ENCODE results near the gene YAP1.

The YAP1 gene

GRCh38 chr11:102109896-102110760 lies at the start of gene YAP1:
YAP1 (plus strand) TSS chr11:102110447; CDS start chr11:102110849, 402 bp downstream.
- DNase-seq = no peak

GRCh38 chr11:102061276-102061675 lies 49.0 kb upstream of the YAP1 start:
- no peak for DNase-seq

GRCh38 chr11:102062106-102062505 lies 48.1 kb upstream of the YAP1 start:
- DNase-seq = no peak

- no peak for DNase-seq
Measured at GRCh38 chr11:102064316-102064715, 45.9 kb upstream of the YAP1 start.

GRCh38 chr11:102070766-102071165 lies 39.5 kb upstream of the YAP1 start:
- no peak for DNase-seq

GRCh38 chr11:102071497-102072472 lies 38.5 kb upstream of the YAP1 start:
- no peak for DNase-seq

- DNase-seq = no peak
Measured at GRCh38 chr11:102073253-102073652, 37.0 kb upstream of the YAP1 start.

GRCh38 chr11:102079625-102080024 lies 30.6 kb upstream of the YAP1 start:
- no peak for DNase-seq

GRCh38 chr11:102081313-102081712 lies 28.9 kb upstream of the YAP1 start:
- no peak for DNase-seq

GRCh38 chr11:102085864-102086551 lies 24.2 kb upstream of the YAP1 start:
- no peak for DNase-seq

- DNase-seq = no peak
Measured at GRCh38 chr11:102097186-102097585, 13.1 kb upstream of the YAP1 start.

GRCh38 chr11:102099755-102100154 lies 10.5 kb upstream of the YAP1 start:
- no peak for DNase-seq

GRCh38 chr11:102108734-102109440 lies 1.4 kb upstream of the YAP1 start:
- DNase-seq = no peak

- DNase-seq = no peak
Measured at GRCh38 chr11:102110761-102111010, 439 bp downstream of the YAP1 start.

- DNase-seq = no peak
Measured at GRCh38 chr11:102111011-102111786, 952 bp downstream of the YAP1 start.

- DNase-seq = no peak
Measured at GRCh38 chr11:102111787-102112508, 1.7 kb downstream of the YAP1 start.

GRCh38 chr11:102112509-102112821 lies 2.2 kb downstream of the YAP1 start:
- no peak for DNase-seq

GRCh38 chr11:102114032-102114431 lies 3.8 kb downstream of the YAP1 start:
- no peak for DNase-seq

GRCh38 chr11:102115557-102115956 lies 5.3 kb downstream of the YAP1 start:
- no peak for DNase-seq

GRCh38 chr11:102116453-102117205 lies 6.4 kb downstream of the YAP1 start:
- no peak for DNase-seq
